Esophagus muscularis mucosa (tissue), 4 donors: ENCODE data around the gene RHEB. TPM values are rescaled to one million over a fixed set of nuclear protein-coding genes. Genes with fewer than 3 reads are reported as not detected.
"Not testable (repeated sequence)": the region's sequence is repeated elsewhere in the genome, so short reads cannot be mapped to it uniquely, and the experiment has no call there.

Source experiments
- DNase-seq: peaks from one replicate; pipeline ENCODE4 v3.0.0-alpha.2; 2017; ENCODE audit errors: extremely low spot score
- H3K27ac ChIP-seq, 4 donors: fragments of 200-600 bp; sonication (generic); replicated peaks in 1 of 4; 1 replicate in 3 of 4; 2 replicates in 1 of 4; pipeline ENCODE4 v1.5.1; 2016 to 2019; ENCODE audit warnings: mild to moderate bottlenecking in 1 of 4
- H3K27me3 ChIP-seq, 4 donors: fragments of 200-600 bp; sonication (generic); one replicate each; pipeline versions ENCODE4 v1.5.1 to v1.6.0; 2016 to 2019
- H3K36me3 ChIP-seq, 4 donors: fragments of 200-600 bp; sonication (generic); one replicate each; pipeline ENCODE4 v1.5.1; 2016 to 2019
- H3K4me1 ChIP-seq, 4 donors: fragments of 200-600 bp; sonication (generic); one replicate each; pipeline ENCODE4 v1.5.1; 2016 to 2019
- H3K4me3 ChIP-seq, 4 donors: fragments of 200-600 bp; sonication (generic); 1 replicate in 2 of 4; 2 replicates in 2 of 4; pipeline ENCODE4 v1.5.1; 2016 to 2019; ENCODE audit warnings: mild to moderate bottlenecking in 4 of 4, moderate library complexity in 1 of 4
- H3K9me3 ChIP-seq, 4 donors: fragments of 200-600 bp; sonication (generic); 1 replicate in 3 of 4; 2 replicates in 1 of 4; pipeline ENCODE4 v1.5.1; 2016 to 2019
- CTCF ChIP-seq, 3 experiments: fragments of 200-600 bp in 2 of 3; fragments of 450-650 bp in 1 of 3; sonication (generic) in 2 of 3; IDR thresholded peaks; one replicate each; pipeline ENCODE4 v1.5.1; 2017 to 2019; ENCODE audit warnings: antibody characterized with exemption in 3 of 3, mild to moderate bottlenecking in 2 of 3, moderate library complexity in 1 of 3
- EP300 ChIP-seq: sonication (generic); formaldehyde crosslinking; IDR thresholded peaks from one replicate; pipeline ENCODE4 v1.6.1; 2017; ENCODE audit warnings: antibody characterized with exemption
- POLR2A ChIP-seq: fragments of 450-650 bp; IDR thresholded peaks from one replicate; pipeline ENCODE4 v1.6.1; 2017; ENCODE audit warnings: antibody characterized with exemption, moderate library complexity, mild to moderate bottlenecking, low read depth
- POLR2AphosphoS5 ChIP-seq, 2 donors: sonication (generic); formaldehyde crosslinking; IDR thresholded peaks; one replicate each; pipeline ENCODE4 v1.6.1; 2017; ENCODE audit warnings: antibody characterized with exemption in 2 of 2
- WGBS: methylation state at CpG from one replicate; pipeline ENCODE4 v1.1.5; 2018; 5-methylcytosine and 5-hydroxymethylcytosine counted together
- intact Hi-C: fragments of 100-400 bp; cut with DNase I; formaldehyde crosslinking; loops from one replicate; pipeline ENCODE4 v1.15.1; 2023
- total RNA-seq, 4 donors: library from RNA; depleted of rRNA; stranded (reverse); fragments of >200 nt; gene quantifications; one replicate each; pipeline versions ENCODE4 v1.1.0 to v1.2.1, GENCODE V29; 2016

The RHEB gene
- total RNA-seq, 4 donors from 2014 or later = 98.5 to 187 (median 163) TPM

- intact Hi-C loops = no loop called here
- Histone ChIP-seq H3K36me3 (no peaks in the 10 kb centered on the region), H3K27me3 (no peaks in the 10 kb centered on the region), H3K27ac (no peak overlapping the region), H3K9me3 (no peaks in the 10 kb centered on the region), H3K4me3 (no peak overlapping the region), H3K4me1 (peaks cover 12 to 32% (median 31%) of the 10 kb centered on the region in 4 donors)
- TF ChIP-seq POLR2A (no peak), POLR2AphosphoS5 (IDR thresholded peaks at IDR 0.05) (no peak), CTCF (IDR thresholded peaks at IDR 0.05) (no peak), EP300 (no peak)
- no peak for DNase-seq
- 90% methylated on average over 17 of the region's 17 CpGs for WGBS
Observed at GRCh38 chr7:151541709-151542499, 22.2 kb upstream of the RHEB start.

- intact Hi-C loops = no loop called here
- Histone ChIP-seq H3K36me3 (no peaks in the 10 kb centered on the region), H3K4me1 (peaks cover 8 to 33% (median 32%) of the 10 kb centered on the region in 4 donors), H3K4me3 (no peak overlapping the region), H3K9me3 (no peaks in the 10 kb centered on the region), H3K27ac (peak overlapping the region in 2 of 4 donors; percentile 80 to 88), H3K27me3 (no peaks in the 10 kb centered on the region)
- no peak for TF ChIP-seq POLR2AphosphoS5 (IDR thresholded peaks at IDR 0.05)
- TF ChIP-seq CTCF (IDR thresholded peaks at IDR 0.05) = no peak
- no peak for TF ChIP-seq EP300
- no peak for TF ChIP-seq POLR2A
- DNase-seq = no peak
- WGBS = 93% methylated on average over 4 of the region's 4 CpGs
Observed at GRCh38 chr7:151540146-151540545, 20.5 kb upstream of the RHEB start.

- WGBS = 68% methylated on average over 9 of the region's 9 CpGs
- Histone ChIP-seq H3K9me3 (no peaks in the 10 kb centered on the region), H3K4me1 (peaks cover 8 to 33% (median 32%) of the 10 kb centered on the region in 4 donors), H3K36me3 (no peaks in the 10 kb centered on the region), H3K4me3 (no peak overlapping the region), H3K27me3 (no peaks in the 10 kb centered on the region), H3K27ac (peak overlapping the region; percentile 76 to 88 (median 82))
- intact Hi-C loops = no loop called here
- no peak for DNase-seq
- TF ChIP-seq POLR2AphosphoS5 (IDR thresholded peaks at IDR 0.05) (peak; percentile 21 to 48), EP300 (no peak), POLR2A (no peak)
Observed at GRCh38 chr7:151539088-151539671, 19.5 kb upstream of the RHEB start.

- H3K9me3 ChIP-seq = no peaks in the 10 kb centered on the region
- intact Hi-C loops = no loop called here
- 19% methylated on average over 8 of the region's 8 CpGs for WGBS
- TF ChIP-seq POLR2A (no peak), POLR2AphosphoS5 (IDR thresholded peaks at IDR 0.05) (peak; percentile 62 to 77)
- H3K4me3 ChIP-seq = no peak overlapping the region
- H3K27ac ChIP-seq = peak overlapping the region; percentile 76 to 88 (median 82)
- no peaks in the 10 kb centered on the region for H3K27me3 ChIP-seq
- peaks cover 8 to 33% (median 32%) of the 10 kb centered on the region in 4 donors for H3K4me1 ChIP-seq
- DNase-seq = no peak
- H3K36me3 ChIP-seq = no peaks in the 10 kb centered on the region
Observed at GRCh38 chr7:151537818-151538561, 18.3 kb upstream of the RHEB start.

GRCh38 chr7:151536178-151536577 is 16.5 kb upstream of the RHEB start:
- H3K27ac ChIP-seq, H3K4me3 ChIP-seq, intact Hi-C loops, DNase-seq, H3K36me3 ChIP-seq, H3K27me3 ChIP-seq, H3K9me3 ChIP-seq: not testable (repeated sequence)
- peaks cover 8 to 33% (median 32%) of the 10 kb centered on the region in 4 donors for H3K4me1 ChIP-seq
- 95% methylated on average over 2 of the region's 2 CpGs for WGBS

- TF ChIP-seq EP300 (no peak), POLR2A (no peak), POLR2AphosphoS5 (IDR thresholded peaks at IDR 0.05) (no peak), CTCF (IDR thresholded peaks at IDR 0.05) (no peak)
- H3K36me3 ChIP-seq = no peaks in the 10 kb centered on the region
- no peak overlapping the region for H3K4me3 ChIP-seq
- H3K27ac ChIP-seq = no peak overlapping the region
- no peak for DNase-seq
- no peaks in the 10 kb centered on the region for H3K4me1 ChIP-seq
- H3K9me3 ChIP-seq = peaks cover 0 to 7% (median 3%) of the 10 kb centered on the region in 4 donors
- H3K27me3 ChIP-seq = no peaks in the 10 kb centered on the region
- intact Hi-C loops = no loop called here
Observed at GRCh38 chr7:151529842-151530241, 10.1 kb upstream of the RHEB start.
